Endothelial cell (in vitro differentiated cells): ENCODE results near the gene MRPS23. TPM values are rescaled to one million over a fixed set of nuclear protein-coding genes. Genes with fewer than 3 reads are reported as not detected.

Experiments
- DNase-seq: peaks from one replicate; pipeline ENCODE4 v3.0.0; 2021; ENCODE audit warnings: low spot score
- H3K27ac Mint-ChIP-seq: one replicate; pipeline ENCODE4 v1.8.0; 2021; ENCODE audit warnings: mixed read lengths, inconsistent platforms; ENCODE audit not compliant: unreplicated experiment
- H3K27me3 Mint-ChIP-seq: one replicate; pipeline ENCODE4 v1.8.0; 2021; ENCODE audit warnings: mild to moderate bottlenecking, moderate library complexity, mixed read lengths, inconsistent platforms; ENCODE audit not compliant: unreplicated experiment
- H3K36me3 Mint-ChIP-seq: one replicate; pipeline ENCODE4 v1.8.0; 2021; ENCODE audit warnings: mild to moderate bottlenecking, low read depth, mixed read lengths, inconsistent platforms; ENCODE audit not compliant: unreplicated experiment
- H3K4me1 Mint-ChIP-seq: one replicate; pipeline ENCODE4 v1.8.0; 2021; ENCODE audit warnings: mild to moderate bottlenecking, mixed read lengths, inconsistent platforms; ENCODE audit not compliant: unreplicated experiment
- H3K4me3 Mint-ChIP-seq: one replicate; pipeline ENCODE4 v1.8.0; 2021; ENCODE audit warnings: mild to moderate bottlenecking, mixed read lengths, inconsistent platforms; ENCODE audit not compliant: unreplicated experiment
- H3K9me3 Mint-ChIP-seq: one replicate; pipeline ENCODE4 v1.8.0; 2021; ENCODE audit warnings: mixed read lengths, inconsistent platforms; ENCODE audit not compliant: unreplicated experiment
- CTCF ChIP-seq: fragments of 200-600 bp; sonication (generic); IDR thresholded peaks from one replicate; pipeline ENCODE4 v1.5.0; 2021; ENCODE audit warnings: antibody characterized with exemption; ENCODE audit not compliant: unreplicated experiment
- total RNA-seq: library from RNA; stranded (reverse); fragmentation: NEBNext Ultra II Directional; extraction: Animal tissue kit (Norgen Biotek cat#: 25700); gene quantifications from one replicate; pipeline ENCODE4 v1.2.1, GENCODE V29; 2021; ENCODE audit not compliant: unreplicated experiment

MRPS23 gene
- total RNA-seq, 1 donor from 2014 or later: 39.3 TPM

GRCh38 chr17:57855391-57856035 is 5.7 kb upstream of the MRPS23 start:
- Mint-ChIP-seq H3K27ac (no peak overlapping the region), H3K4me1 (peaks cover 8% of the 10 kb centered on the region)
- TF ChIP-seq CTCF: no peak

GRCh38 chr17:57853695-57854094 is 3.9 kb upstream of the MRPS23 start:
- no peak for DNase-seq
- Mint-ChIP-seq H3K4me3 (no peak overlapping the region), H3K27me3 (peaks cover 2% of the 10 kb centered on the region), H3K9me3 (no peaks in the 10 kb centered on the region), H3K27ac (no peak overlapping the region), H3K4me1 (peaks cover 21% of the 10 kb centered on the region), H3K36me3 (peaks cover 3% of the 10 kb centered on the region)
- TF ChIP-seq CTCF: no peak

More at GRCh38 chr17:57855391-57856035, 5.7 kb upstream of the MRPS23 start:
- no peaks in the 10 kb centered on the region for H3K9me3 Mint-ChIP-seq
- no peak overlapping the region for H3K4me3 Mint-ChIP-seq
- no peaks in the 10 kb centered on the region for H3K36me3 Mint-ChIP-seq
- DNase-seq: no peak
- peaks cover under 1% of the 10 kb centered on the region for H3K27me3 Mint-ChIP-seq

- H3K36me3 Mint-ChIP-seq: peaks cover 3% of the 10 kb centered on the region
- no peak overlapping the region for H3K27ac Mint-ChIP-seq
- peaks cover 21% of the 10 kb centered on the region for H3K4me1 Mint-ChIP-seq
- peaks cover 2% of the 10 kb centered on the region for H3K27me3 Mint-ChIP-seq
- no peak for DNase-seq
- no peak for TF ChIP-seq CTCF
- no peaks in the 10 kb centered on the region for H3K9me3 Mint-ChIP-seq
- no peak overlapping the region for H3K4me3 Mint-ChIP-seq
These were observed 3.1 kb upstream of the MRPS23 start for GRCh38 chr17:57852955-57853328.

DNA sequence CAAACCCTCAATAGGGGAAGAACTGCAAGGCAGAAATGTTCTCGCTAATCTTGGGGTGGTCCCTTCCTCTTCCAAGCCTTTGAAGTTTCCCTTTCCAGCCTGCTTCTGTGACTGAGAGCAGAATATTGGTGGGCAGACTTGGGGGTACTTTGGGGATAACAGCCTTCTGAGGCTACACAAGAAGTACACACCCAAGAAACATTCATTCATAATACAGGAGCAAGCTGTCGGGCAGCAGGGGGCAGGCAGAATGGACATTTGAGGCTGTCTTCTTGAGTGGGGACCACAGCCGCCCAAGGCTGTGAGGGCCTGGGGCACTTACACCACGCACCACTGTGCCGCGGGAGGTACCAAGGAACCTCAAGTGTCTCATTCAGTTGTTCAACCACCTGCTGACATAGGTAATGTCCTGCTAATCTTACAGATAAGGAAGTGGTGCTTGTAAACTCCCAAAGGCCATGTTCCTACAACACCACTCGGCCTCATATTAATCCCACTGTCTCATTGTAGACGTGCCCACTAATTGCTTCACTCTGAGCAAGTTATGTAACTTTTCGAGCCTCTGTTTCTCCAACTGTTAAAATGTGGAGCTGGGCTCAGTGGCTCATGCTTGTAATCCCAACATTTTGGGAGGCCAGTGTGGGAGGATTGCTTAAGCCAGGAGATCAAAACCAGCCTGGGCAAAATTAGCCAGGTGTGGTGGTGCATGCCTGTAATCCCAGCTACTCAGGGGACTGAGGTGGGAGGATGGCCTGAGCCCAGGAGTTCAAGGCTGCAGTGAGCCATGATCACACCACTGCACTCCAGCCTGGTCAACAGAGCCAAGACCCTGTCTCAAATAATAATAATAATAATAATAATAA is 2.5 kb upstream of the MRPS23 start:
- Mint-ChIP-seq H3K36me3 (peaks cover 3% of the 10 kb centered on the region), H3K9me3 (no peaks in the 10 kb centered on the region), H3K4me3 (no peak overlapping the region), H3K27ac (no peak overlapping the region), H3K27me3 (peaks cover 2% of the 10 kb centered on the region), H3K4me1 (peaks cover 21% of the 10 kb centered on the region)
- TF ChIP-seq CTCF: no peak
- DNase-seq: no peak
